NT2/D1 (cell line): ENCODE measurements around the gene SCAMP3.
"Not testable (repeated sequence)": the region's sequence is repeated elsewhere in the genome, so short reads cannot be mapped to it uniquely, and the experiment has no call there.

Experiments
- DNase-seq: peaks from one replicate; pipeline ENCODE4 v3.0.0-alpha.2; 2011; ENCODE audit warnings: low read depth, low spot score
- H3K27me3 ChIP-seq: 2 replicates; pipeline ENCODE4 v1.6.0; 2011; ENCODE audit warnings: mild to moderate bottlenecking; ENCODE audit not compliant: insufficient read length, insufficient read depth
- H3K36me3 ChIP-seq: 2 replicates; pipeline ENCODE4 v1.6.1; 2011; ENCODE audit warnings: mild to moderate bottlenecking, low read length, mixed read lengths; ENCODE audit not compliant: insufficient read depth, insufficient read length
- H3K4me1 ChIP-seq: 2 replicates; pipeline ENCODE4 v1.5.1; 2011; ENCODE audit not compliant: insufficient read depth, insufficient read length
- H3K4me3 ChIP-seq: 2 replicates; pipeline ENCODE4 v1.5.1; 2011; ENCODE audit warnings: low read depth; ENCODE audit not compliant: insufficient read length
- H3K9ac ChIP-seq: 2 replicates; pipeline ENCODE4 v1.6.0; 2011; ENCODE audit warnings: low read depth; ENCODE audit not compliant: insufficient read length
- H3K9me3 ChIP-seq: 2 replicates; pipeline ENCODE4 v1.5.1; 2011; ENCODE audit warnings: mild to moderate bottlenecking, low read length; ENCODE audit not compliant: insufficient read depth
- SUZ12 ChIP-seq: IDR thresholded peaks from 2 replicates; pipeline ENCODE4 v1.6.1; 2011; ENCODE audit not compliant: insufficient read length, insufficient read depth; ENCODE audit errors: extremely low read depth
- YY1 ChIP-seq: IDR thresholded peaks from 2 replicates; pipeline ENCODE4 v1.6.1; 2011; ENCODE audit not compliant: insufficient read length, insufficient read depth
- ZNF274 ChIP-seq: IDR thresholded peaks from 2 replicates; pipeline ENCODE4 v1.6.1; 2011; ENCODE audit warnings: mild to moderate bottlenecking, low read depth, low read length

The SCAMP3 gene

GRCh38 chr1:155219592-155220031, 42.5 kb downstream of the SCAMP3 start:
- Histone ChIP-seq H3K4me3 (no peak overlapping the region), H3K27me3 (no peaks in the 10 kb centered on the region), H3K4me1 (no peaks in the 10 kb centered on the region), H3K36me3 (peaks cover 50% of the 10 kb centered on the region), H3K9ac (no peak overlapping the region), H3K9me3 (no peaks in the 10 kb centered on the region)
- TF ChIP-seq SUZ12 (no peak), ZNF274 (no peak), YY1 (peak; percentile 78)
- DNase-seq = no peak

GRCh38 chr1:155218854-155219591, 43.1 kb downstream of the SCAMP3 start:
- DNase-seq = no peak
- H3K4me1 ChIP-seq = no peaks in the 10 kb centered on the region
- no peaks in the 10 kb centered on the region for H3K9me3 ChIP-seq
- H3K27me3 ChIP-seq = no peaks in the 10 kb centered on the region
- TF ChIP-seq YY1 = peak; percentile 93
- TF ChIP-seq ZNF274 = no peak
- TF ChIP-seq SUZ12 = no peak
- peaks cover 49% of the 10 kb centered on the region for H3K36me3 ChIP-seq
- no peak overlapping the region for H3K9ac ChIP-seq
- H3K4me3 ChIP-seq = no peak overlapping the region

GRCh38 chr1:155214702-155215101, 47.5 kb downstream of the SCAMP3 start:
- DNase-seq, H3K4me1 ChIP-seq, H3K9ac ChIP-seq, H3K27me3 ChIP-seq, H3K4me3 ChIP-seq, H3K9me3 ChIP-seq: not testable (repeated sequence)
- H3K36me3 ChIP-seq = peaks cover 56% of the 10 kb centered on the region

GRCh38 chr1:155212051-155212440, 50.1 kb downstream of the SCAMP3 start:
- DNase-seq, H3K4me3 ChIP-seq: not testable (repeated sequence)
- H3K36me3 ChIP-seq = peaks cover 48% of the 10 kb centered on the region

GRCh38 chr1:155211381-155212050, 50.6 kb downstream of the SCAMP3 start:
- H3K36me3 ChIP-seq = peaks cover 45% of the 10 kb centered on the region
- H3K4me3 ChIP-seq, DNase-seq, H3K4me1 ChIP-seq, H3K9ac ChIP-seq, H3K27me3 ChIP-seq, H3K9me3 ChIP-seq: not testable (repeated sequence)

More at GRCh38 chr1:155212051-155212440, 50.1 kb downstream of the SCAMP3 start:
- H3K9ac ChIP-seq, H3K27me3 ChIP-seq, H3K9me3 ChIP-seq, H3K4me1 ChIP-seq: not testable (repeated sequence)

- peak overlapping the region; percentile 93 for H3K9ac ChIP-seq
These were observed 51.7 kb downstream of the SCAMP3 start for GRCh38 chr1:155210314-155211104.

GRCh38 chr1:155209312-155209721, 52.8 kb downstream of the SCAMP3 start:
- H3K9ac ChIP-seq = peak overlapping the region; percentile 93
- H3K36me3 ChIP-seq = peaks cover 41% of the 10 kb centered on the region
- H3K4me1 ChIP-seq = peaks cover 2% of the 10 kb centered on the region
- no peak for DNase-seq
- peak overlapping the region; percentile 88 for H3K4me3 ChIP-seq
- TF ChIP-seq YY1 = no peak
- H3K9me3 ChIP-seq = no peaks in the 10 kb centered on the region
- no peaks in the 10 kb centered on the region for H3K27me3 ChIP-seq

More at GRCh38 chr1:155210314-155211104, 51.7 kb downstream of the SCAMP3 start:
- no peaks in the 10 kb centered on the region for H3K27me3 ChIP-seq
- peaks cover 41% of the 10 kb centered on the region for H3K36me3 ChIP-seq
- no peaks in the 10 kb centered on the region for H3K4me1 ChIP-seq
- no peak for DNase-seq
- no peak overlapping the region for H3K4me3 ChIP-seq
- no peak for TF ChIP-seq SUZ12
- TF ChIP-seq ZNF274 = no peak
- H3K9me3 ChIP-seq = no peaks in the 10 kb centered on the region
